GM12878 (cell line): Measurements from ENCODE around the gene ACYP2. TPM values are rescaled to one million over a fixed set of nuclear protein-coding genes. Genes with fewer than 3 reads are reported as not detected.

Experiments
- ATAC-seq: fragments of 200-7000 bp; cut with Tn5 transposase; 3 replicates; pipeline ENCODE4 v1.9.1; 2020; ENCODE audit warnings: mild to moderate bottlenecking, moderate library complexity
- BruUV-seq: library from RNA; stranded (reverse); fragments of 400-500 nt; replicated peaks from 2 replicates; lab custom pipeline; 2021; lab: Mats Ljungman, UMichigan
- CTCF ChIA-PET: fragments of 300-600 bp; sonication (Branson Sonifier 250); formaldehyde crosslinking; extraction: SDS; loops from one replicate; lab custom pipeline; 2021; ENCODE audit warnings: inconsistent platforms; lab: Yijun Ruan, JAX
- POLR2A ChIA-PET: fragments of 350-600 bp; formaldehyde crosslinking; extraction: SDS; loops from one replicate; lab custom pipeline; 2021; ENCODE audit warnings: inconsistent platforms; lab: Charles Lee
- RAD21 ChIA-PET: fragments of 300-600 bp; sonication (Branson Sonifier 250); formaldehyde crosslinking; loops from one replicate; lab custom pipeline; 2023; ENCODE audit warnings: antibody characterized with exemption; ENCODE audit not compliant: unreplicated experiment; lab: Charles Lee
- SMC1A ChIA-PET: fragments of 300-600 bp; sonication (Branson Sonifier 250); formaldehyde crosslinking; loops from one replicate; lab custom pipeline; 2023; ENCODE audit not compliant: unreplicated experiment, uncharacterized antibody; lab: Charles Lee
- DNase-seq: peaks from one replicate; pipeline ENCODE4 v3.0.0-alpha.2; 2011; ENCODE audit warnings: low read depth, low spot score
- FAIRE-seq: peaks from 3 replicates; lab custom pipeline; 2011; peaks lifted over from hg19 to GRCh38; lab: Jason Lieb, UNC
- H2AFZ ChIP-seq: 2 replicates; pipeline ENCODE4 v1.6.0; 2011; ENCODE audit warnings: low read depth, low read length, control low read depth; ENCODE audit not compliant: control insufficient read depth
- H3K27ac ChIP-seq: 2 replicates; pipeline ENCODE4 v1.5.1; 2011; ENCODE audit warnings: control low read depth; ENCODE audit not compliant: control insufficient read depth, insufficient read depth
- H3K27me3 ChIP-seq, 2 experiments: replicated peaks in 1 of 2; 2 replicates each; pipeline versions ENCODE4 v1.6.0 to v1.6.1; 2011; ENCODE audit warnings: low read length in 1 of 2; ENCODE audit not compliant: control insufficient read depth in 2 of 2, insufficient read depth in 2 of 2
- H3K36me3 ChIP-seq, 2 experiments: 2 replicates each; pipeline ENCODE4 v1.5.1; 2011; ENCODE audit warnings: low read length in 1 of 2; ENCODE audit not compliant: control insufficient read depth in 2 of 2, insufficient read depth in 2 of 2
- H3K4me1 ChIP-seq: 2 replicates; pipeline ENCODE4 v1.6.1; 2011; ENCODE audit warnings: mild to moderate bottlenecking, low read length, moderate library complexity, mixed read lengths; ENCODE audit not compliant: control insufficient read depth, insufficient read depth
- H3K4me2 ChIP-seq: 2 replicates; pipeline ENCODE4 v1.6.0; 2011; ENCODE audit warnings: control low read depth; ENCODE audit not compliant: control insufficient read depth, insufficient read depth
- H3K4me3 ChIP-seq: fragments of 200-600 bp; sonication (generic); 2 replicates; pipeline ENCODE4 v1.5.1; 2016
- H3K79me2 ChIP-seq: 2 replicates; pipeline ENCODE4 v1.6.0; 2011; ENCODE audit warnings: low read length; ENCODE audit not compliant: control insufficient read depth, insufficient read depth
- H3K9ac ChIP-seq: 2 replicates; pipeline ENCODE4 v1.8.0; 2011; ENCODE audit warnings: low read length, control low read depth, mixed read lengths; ENCODE audit not compliant: control insufficient read depth, insufficient read depth
- H3K9me3 ChIP-seq: replicated peaks from 3 replicates; pipeline ENCODE4 v1.5.1; 2011; ENCODE audit warnings: mild to moderate bottlenecking, low read length; ENCODE audit not compliant: control insufficient read depth, insufficient read depth
- H4K20me1 ChIP-seq: 2 replicates; pipeline ENCODE4 v1.6.0; 2011; ENCODE audit not compliant: control insufficient read depth, insufficient read depth
- ASH2L ChIP-seq: fragments of 300-600, 200-600 bp; sonication (generic); IDR thresholded peaks from 2 replicates; pipeline ENCODE4 v1.6.1; 2017; ENCODE audit warnings: low read depth, mild to moderate bottlenecking, borderline replicate concordance
- BCLAF1 ChIP-seq: fragments of 450-650 bp; IDR thresholded peaks from 2 replicates; pipeline ENCODE4 v1.6.1; 2017; ENCODE audit warnings: antibody characterized with exemption, mild to moderate bottlenecking, moderate library complexity
- CBX3 ChIP-seq: fragments of 200-600 bp; sonication (generic); IDR thresholded peaks from 2 replicates; pipeline ENCODE4 v1.6.1; 2016; ENCODE audit warnings: low read depth, borderline replicate concordance
- EP300 ChIP-seq, 2 experiments: fragments of 150-350 bp in 1 of 2; IDR thresholded peaks; 2 replicates each; pipeline ENCODE4 v1.6.1; 2011 to 2012; ENCODE audit warnings: low read depth in 2 of 2, low read length in 2 of 2, borderline replicate concordance in 1 of 2, improper control_type of control experiment in 1 of 2, inconsistent platforms in 1 of 2; ENCODE audit not compliant: control insufficient read depth in 1 of 2
- IRF3 ChIP-seq: fragments of 450-650 bp; IDR thresholded peaks from 2 replicates; pipeline ENCODE4 v1.6.1; 2014; ENCODE audit warnings: mild to moderate bottlenecking
- MEF2A ChIP-seq: IDR thresholded peaks from 2 replicates; pipeline ENCODE4 v1.6.1; 2011; ENCODE audit warnings: low read depth, mild to moderate bottlenecking, low read length, moderate library complexity; ENCODE audit not compliant: insufficient read depth
- MXI1 ChIP-seq: fragments of 150-350 bp; IDR thresholded peaks from 2 replicates; pipeline ENCODE4 v1.6.1; 2011; ENCODE audit warnings: low read depth, mild to moderate bottlenecking, inconsistent platforms, low read length, improper control_type of control experiment
- NFYA ChIP-seq: IDR thresholded peaks from 2 replicates; pipeline ENCODE4 v1.6.1; 2011; ENCODE audit warnings: low read depth, mild to moderate bottlenecking, low read length, improper control_type of control experiment, borderline replicate concordance
- RELA ChIP-seq: fragments of 450-650 bp; IDR thresholded peaks from 2 replicates; pipeline ENCODE4 v1.8.0; 2014; ENCODE audit warnings: borderline replicate concordance; ENCODE audit not compliant: partially characterized antibody
- SMARCA5 ChIP-seq: fragments of 450-650 bp; IDR thresholded peaks from 2 replicates; pipeline ENCODE4 v1.6.1; 2017; ENCODE audit warnings: mild to moderate bottlenecking
- SP1 ChIP-seq: IDR thresholded peaks from one replicate; pipeline ENCODE4 v1.6.1; 2011; ENCODE audit warnings: low read depth, low read length
- STAT1 ChIP-seq: fragments of 450-650 bp; conservative IDR thresholded peaks from 2 replicates; pipeline ENCODE4 v1.6.1; 2014; ENCODE audit warnings: antibody characterized with exemption, mild to moderate bottlenecking
- STAT3 ChIP-seq: IDR thresholded peaks from 2 replicates; pipeline ENCODE4 v1.6.1; 2011; ENCODE audit warnings: low read depth, low read length, improper control_type of control experiment
- TBL1XR1 ChIP-seq: IDR thresholded peaks from 2 replicates; pipeline ENCODE4 v1.6.1; 2012; ENCODE audit warnings: low read depth, low read length, improper control_type of control experiment
- ZNF384 ChIP-seq: IDR thresholded peaks from 2 replicates; pipeline ENCODE4 v1.6.1; 2012; ENCODE audit warnings: low read depth, mild to moderate bottlenecking, low read length, improper control_type of control experiment, borderline replicate concordance
- WGBS: methylation state at CpG from one replicate; pipeline ENCODE4 v1.1.6; 2016; ENCODE audit warnings: low lambda C conversion rate; ENCODE audit not compliant: insufficient replicate concordance, insufficient coverage; ENCODE audit errors: missing lambda C conversion rate; 5-methylcytosine and 5-hydroxymethylcytosine counted together
- in situ Hi-C: fragments of 300-500 bp; cut with MboI; formaldehyde crosslinking; loops from 9 replicates; pipeline ENCODE4 v1.14.3; 2018; ENCODE audit warnings: mixed read lengths
- intact Hi-C: fragments of 100-400 bp; cut with micrococcal nuclease; formaldehyde crosslinking; loops from one replicate; pipeline ENCODE4 v1.14.2; 2022; ENCODE audit not compliant: unreplicated experiment
- polyA plus RNA-seq, 11 experiments: library from polyadenylated mRNA; depleted of rRNA in 4 of 11; unstranded in 6 of 11; stranded (reverse) in 5 of 11; fragments of >200 nt; fragmentation: Nextera tagmentation in 4 of 11; fragmentation: Illumina TruSeq in 1 of 11; extraction: Ambion mirVana in 4 of 11; extraction: Trizol in 1 of 11; gene quantifications; 1 replicate in 1 of 11; 2 replicates in 10 of 11; pipeline versions ENCODE4 v1.2.1 to v1.2.3, GENCODE V29; 2011 to 2016; ENCODE audit warnings: inconsistent platforms in 2 of 11, missing spikeins in 2 of 11, low read depth in 1 of 11
- total RNA-seq, 4 experiments: library from RNA; depleted of rRNA in 3 of 4; stranded (reverse); fragments of >200 nt in 3 of 4; fragmentation: Illumina TruSeq in 1 of 4; extraction: Trizol in 1 of 4; gene quantifications; 2 replicates each; pipeline versions ENCODE4 v1.2.1 to v1.2.3, GENCODE V29; 2013 to 2021
- TF ChIP-seq, protein P1 (sequence below): IDR thresholded peaks from 2 replicates; pipeline ENCODE4 v1.6.1; 2012; ENCODE audit warnings: mild to moderate bottlenecking, low read depth, low read length

ACYP2 gene
- total and polyA plus RNA-seq, 10 of the 15 experiments (the other 5 are each of a cell fraction or from before 2014, with no cell fraction given): 4.2 to 16.3 (median 9.0) TPM

- ChIA-PET RAD21 (no interaction called here), POLR2A (no interaction called here), SMC1A (interaction anchor here (1.2 kb wide), 1 partner anchor 112 kb away, joined by 4 read pairs; no protein-coding TSS in a partner anchor)
- no peak overlapping the region for H3K4me2 ChIP-seq
- H4K20me1 ChIP-seq: no peaks in the 10 kb centered on the region
- H3K27ac ChIP-seq: no peak overlapping the region
- intact Hi-C loops (no loop called here), in situ Hi-C loops (no loop called here)
- H3K79me2 ChIP-seq: no peaks in the 10 kb centered on the region
- peaks cover 20% of the 10 kb centered on the region for H3K4me1 ChIP-seq
- WGBS: 67% methylated on average over 7 of the region's 8 CpGs
- DNase-seq (no peak), ATAC-seq (no peak), FAIRE-seq (no peak)
- H3K9ac ChIP-seq: no peak overlapping the region
- H3K9me3 ChIP-seq: no peaks in the 10 kb centered on the region
- no peaks in the 10 kb centered on the region for H3K36me3 ChIP-seq
- no peak overlapping the region for H3K4me3 ChIP-seq
- no peak for TF ChIP-seq SP1
- no peak for TF ChIP-seq CBX3
- no peak for TF ChIP-seq STAT3
- no peak for TF ChIP-seq EP300 (IDR thresholded peaks at IDR 0.05; ENCODE audit: borderline replicate concordance in 1 of 2, control insufficient read depth in 1 of 2, low read depth in 2 of 2, low read length in 2 of 2)
- TF ChIP-seq MEF2A: no peak
- no peak for TF ChIP-seq ZNF384
- no peak for TF ChIP-seq MXI1
- no peak for TF ChIP-seq NFYA
- TF ChIP-seq IRF3: no peak
- TF ChIP-seq STAT1: no peak
- no peak for TF ChIP-seq BCLAF1
- TF ChIP-seq ASH2L: no peak
- TF ChIP-seq SMARCA5: no peak
- TF ChIP-seq TBL1XR1: no peak
- TF ChIP-seq, protein P1, sequence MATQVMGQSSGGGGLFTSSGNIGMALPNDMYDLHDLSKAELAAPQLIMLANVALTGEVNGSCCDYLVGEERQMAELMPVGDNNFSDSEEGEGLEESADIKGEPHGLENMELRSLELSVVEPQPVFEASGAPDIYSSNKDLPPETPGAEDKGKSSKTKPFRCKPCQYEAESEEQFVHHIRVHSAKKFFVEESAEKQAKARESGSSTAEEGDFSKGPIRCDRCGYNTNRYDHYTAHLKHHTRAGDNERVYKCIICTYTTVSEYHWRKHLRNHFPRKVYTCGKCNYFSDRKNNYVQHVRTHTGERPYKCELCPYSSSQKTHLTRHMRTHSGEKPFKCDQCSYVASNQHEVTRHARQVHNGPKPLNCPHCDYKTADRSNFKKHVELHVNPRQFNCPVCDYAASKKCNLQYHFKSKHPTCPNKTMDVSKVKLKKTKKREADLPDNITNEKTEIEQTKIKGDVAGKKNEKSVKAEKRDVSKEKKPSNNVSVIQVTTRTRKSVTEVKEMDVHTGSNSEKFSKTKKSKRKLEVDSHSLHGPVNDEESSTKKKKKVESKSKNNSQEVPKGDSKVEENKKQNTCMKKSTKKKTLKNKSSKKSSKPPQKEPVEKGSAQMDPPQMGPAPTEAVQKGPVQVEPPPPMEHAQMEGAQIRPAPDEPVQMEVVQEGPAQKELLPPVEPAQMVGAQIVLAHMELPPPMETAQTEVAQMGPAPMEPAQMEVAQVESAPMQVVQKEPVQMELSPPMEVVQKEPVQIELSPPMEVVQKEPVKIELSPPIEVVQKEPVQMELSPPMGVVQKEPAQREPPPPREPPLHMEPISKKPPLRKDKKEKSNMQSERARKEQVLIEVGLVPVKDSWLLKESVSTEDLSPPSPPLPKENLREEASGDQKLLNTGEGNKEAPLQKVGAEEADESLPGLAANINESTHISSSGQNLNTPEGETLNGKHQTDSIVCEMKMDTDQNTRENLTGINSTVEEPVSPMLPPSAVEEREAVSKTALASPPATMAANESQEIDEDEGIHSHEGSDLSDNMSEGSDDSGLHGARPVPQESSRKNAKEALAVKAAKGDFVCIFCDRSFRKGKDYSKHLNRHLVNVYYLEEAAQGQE: no peak
- no peak for TF ChIP-seq RELA
- TF ChIP-seq, all 136 proteins: peak for 0
- Histone ChIP-seq H2AFZ (no peak overlapping the region), H3K27me3 (no peaks in the 10 kb centered on the region)
- no TSS peak for BruUV-seq
- CTCF ChIA-PET: no interaction called here
Observed at GRCh38 chr2:54090521-54091117, 24.8 kb upstream of the ACYP2 start.
